ENCODE measurements around the gene DSG2. TPM values are rescaled to one million over a fixed set of nuclear protein-coding genes. Genes with fewer than 3 reads are reported as not detected.

The DSG2 gene
- not detected for total RNA-seq
- 0 to 0.58 reads per million in 2 donors for total RNA-seq

- ATAC-seq (peak; percentile 23), DNase-seq (no peak)
- no peak within 1 kb of the TSS for H3K27ac Mint-ChIP-seq
- H3K9me3 ChIP-seq (ENCODE audit: control insufficient read depth, low read length, poor library complexity, severe bottlenecking) = no peaks in the 10 kb centered on the region
- no peaks in the 10 kb centered on the region for H3K36me3 Mint-ChIP-seq (ENCODE audit: low read depth)
- peaks cover 4% of the 10 kb centered on the region for H3K4me1 Mint-ChIP-seq
- peak within 1 kb of the TSS; percentile 68 for H3K4me3 Mint-ChIP-seq
- peaks cover 29% of the 10 kb centered on the region for H3K27me3 Mint-ChIP-seq
These were observed at the start of gene DSG2 for GRCh38 chr18:31497836-31498573. TSS of gene DSG2 (plus strand) at chr18:31498177. CDS start at chr18:31498252, 75 bp downstream.

- no peak overlapping the region for H3K4me3 Mint-ChIP-seq
- DNase-seq = no peak
- ATAC-seq = no peak
- H3K27me3 Mint-ChIP-seq = no peaks in the 10 kb centered on the region
- H3K36me3 Mint-ChIP-seq (ENCODE audit: low read depth) = no peaks in the 10 kb centered on the region
- no peaks in the 10 kb centered on the region for H3K4me1 Mint-ChIP-seq
- H3K27ac Mint-ChIP-seq = no peak overlapping the region
- H3K9me3 ChIP-seq (ENCODE audit: control insufficient read depth, low read length, poor library complexity, severe bottlenecking) = no peaks in the 10 kb centered on the region
These were observed 47.6 kb upstream of the DSG2 start for GRCh38 chr18:31450409-31450808.

GRCh38 chr18:31451625-31452024 is 46.4 kb upstream of the DSG2 start:
- Mint-ChIP-seq H3K36me3 (ENCODE audit: low read depth) (no peaks in the 10 kb centered on the region), H3K27ac (no peak overlapping the region), H3K4me3 (no peak overlapping the region), H3K27me3 (no peaks in the 10 kb centered on the region), H3K4me1 (no peaks in the 10 kb centered on the region)
- no peak for ATAC-seq
- no peaks in the 10 kb centered on the region for H3K9me3 ChIP-seq (ENCODE audit: control insufficient read depth, low read length, poor library complexity, severe bottlenecking)
- DNase-seq = no peak

- no peak overlapping the region for H3K4me3 Mint-ChIP-seq
- ATAC-seq = no peak
These were observed 43.8 kb upstream of the DSG2 start for GRCh38 chr18:31454066-31454708.

GRCh38 chr18:31469629-31470028 is 28.3 kb upstream of the DSG2 start:
- peaks cover 5% of the 10 kb centered on the region for H3K27me3 Mint-ChIP-seq
- no peaks in the 10 kb centered on the region for H3K9me3 ChIP-seq (ENCODE audit: control insufficient read depth, low read length, poor library complexity, severe bottlenecking)
- no peak for ATAC-seq

More at GRCh38 chr18:31454066-31454708, 43.8 kb upstream of the DSG2 start:
- Mint-ChIP-seq H3K27ac (no peak overlapping the region), H3K27me3 (no peaks in the 10 kb centered on the region), H3K36me3 (ENCODE audit: low read depth) (no peaks in the 10 kb centered on the region), H3K4me1 (no peaks in the 10 kb centered on the region)
- H3K9me3 ChIP-seq (ENCODE audit: control insufficient read depth, low read length, poor library complexity, severe bottlenecking) = no peaks in the 10 kb centered on the region
- DNase-seq = no peak

GRCh38 chr18:31478688-31479087 is 19.3 kb upstream of the DSG2 start:
- no peak overlapping the region for H3K4me3 Mint-ChIP-seq
- H3K27ac Mint-ChIP-seq = no peak overlapping the region
- ATAC-seq (no peak), DNase-seq (no peak)
- no peaks in the 10 kb centered on the region for H3K4me1 Mint-ChIP-seq
- H3K9me3 ChIP-seq (ENCODE audit: control insufficient read depth, low read length, poor library complexity, severe bottlenecking) = no peaks in the 10 kb centered on the region
- H3K27me3 Mint-ChIP-seq = no peaks in the 10 kb centered on the region
- no peaks in the 10 kb centered on the region for H3K36me3 Mint-ChIP-seq (ENCODE audit: low read depth)

More at GRCh38 chr18:31469629-31470028, 28.3 kb upstream of the DSG2 start:
- no peaks in the 10 kb centered on the region for H3K4me1 Mint-ChIP-seq
- H3K4me3 Mint-ChIP-seq = no peak overlapping the region
- DNase-seq = no peak
- H3K27ac Mint-ChIP-seq = no peak overlapping the region
- no peaks in the 10 kb centered on the region for H3K36me3 Mint-ChIP-seq (ENCODE audit: low read depth)

- H3K36me3 Mint-ChIP-seq (ENCODE audit: low read depth) = no peaks in the 10 kb centered on the region
- ATAC-seq (no peak), DNase-seq (no peak)
- no peaks in the 10 kb centered on the region for H3K9me3 ChIP-seq (ENCODE audit: control insufficient read depth, low read length, poor library complexity, severe bottlenecking)
- H3K27ac Mint-ChIP-seq = no peak overlapping the region
- H3K4me3 Mint-ChIP-seq = no peak overlapping the region
- H3K27me3 Mint-ChIP-seq = peaks cover 9% of the 10 kb centered on the region
- no peaks in the 10 kb centered on the region for H3K4me1 Mint-ChIP-seq
These were observed 15.9 kb upstream of the DSG2 start for GRCh38 chr18:31482051-31482450.

GRCh38 chr18:31483396-31483795 is 14.6 kb upstream of the DSG2 start:
- no peak for ATAC-seq
- Mint-ChIP-seq H3K4me1 (no peaks in the 10 kb centered on the region), H3K27ac (no peak overlapping the region), H3K36me3 (ENCODE audit: low read depth) (no peaks in the 10 kb centered on the region), H3K27me3 (peaks cover 9% of the 10 kb centered on the region), H3K4me3 (no peak overlapping the region)
- DNase-seq = no peak
- H3K9me3 ChIP-seq (ENCODE audit: control insufficient read depth, low read length, poor library complexity, severe bottlenecking) = no peaks in the 10 kb centered on the region

GRCh38 chr18:31484461-31484860 is 13.5 kb upstream of the DSG2 start:
- no peak for DNase-seq
- ATAC-seq = no peak
- H3K9me3 ChIP-seq (ENCODE audit: control insufficient read depth, low read length, poor library complexity, severe bottlenecking) = no peaks in the 10 kb centered on the region
- Mint-ChIP-seq H3K4me1 (no peaks in the 10 kb centered on the region), H3K4me3 (no peak overlapping the region), H3K36me3 (ENCODE audit: low read depth) (no peaks in the 10 kb centered on the region), H3K27ac (no peak overlapping the region), H3K27me3 (peaks cover 9% of the 10 kb centered on the region)

GRCh38 chr18:31486165-31486564 is 11.8 kb upstream of the DSG2 start:
- DNase-seq (no peak), ATAC-seq (no peak)
- Mint-ChIP-seq H3K27ac (no peak overlapping the region), H3K4me1 (no peaks in the 10 kb centered on the region), H3K4me3 (no peak overlapping the region), H3K27me3 (peaks cover 9% of the 10 kb centered on the region), H3K36me3 (ENCODE audit: low read depth) (no peaks in the 10 kb centered on the region)
- no peaks in the 10 kb centered on the region for H3K9me3 ChIP-seq (ENCODE audit: control insufficient read depth, low read length, poor library complexity, severe bottlenecking)

GRCh38 chr18:31487246-31488015 is 10.5 kb upstream of the DSG2 start:
- Mint-ChIP-seq H3K27ac (no peak overlapping the region), H3K4me1 (no peaks in the 10 kb centered on the region), H3K27me3 (peaks cover 9% of the 10 kb centered on the region), H3K36me3 (ENCODE audit: low read depth) (no peaks in the 10 kb centered on the region), H3K4me3 (no peak overlapping the region)
- no peaks in the 10 kb centered on the region for H3K9me3 ChIP-seq (ENCODE audit: control insufficient read depth, low read length, poor library complexity, severe bottlenecking)
- DNase-seq (no peak), ATAC-seq (no peak)

- no peak for ATAC-seq
- H3K36me3 Mint-ChIP-seq (ENCODE audit: low read depth) = no peaks in the 10 kb centered on the region
These were observed 8.7 kb upstream of the DSG2 start for GRCh38 chr18:31489311-31489710.

GRCh38 chr18:31490387-31490786 is 7.6 kb upstream of the DSG2 start:
- DNase-seq (no peak), ATAC-seq (no peak)
- Mint-ChIP-seq H3K4me3 (no peak overlapping the region), H3K27me3 (peaks cover 9% of the 10 kb centered on the region), H3K27ac (no peak overlapping the region), H3K36me3 (ENCODE audit: low read depth) (no peaks in the 10 kb centered on the region), H3K4me1 (no peaks in the 10 kb centered on the region)
- no peaks in the 10 kb centered on the region for H3K9me3 ChIP-seq (ENCODE audit: control insufficient read depth, low read length, poor library complexity, severe bottlenecking)

More at GRCh38 chr18:31489311-31489710, 8.7 kb upstream of the DSG2 start:
- DNase-seq = no peak
- H3K9me3 ChIP-seq (ENCODE audit: control insufficient read depth, low read length, poor library complexity, severe bottlenecking) = no peaks in the 10 kb centered on the region
- peaks cover 4% of the 10 kb centered on the region for H3K27me3 Mint-ChIP-seq
- no peak overlapping the region for H3K4me3 Mint-ChIP-seq
- no peak overlapping the region for H3K27ac Mint-ChIP-seq
- H3K4me1 Mint-ChIP-seq = no peaks in the 10 kb centered on the region
